Measurements from ENCODE around the gene IFNE.

Gene IFNE

GRCh38 chr9:21510806-21511205 is 28.7 kb upstream of the IFNE start:
- CTCF ChIA-PET, result interaction anchor here (0.9 to 1.1 kb wide), 2 partner anchors 13 to 35 kb away, joined by 3 to 4 read pairs; no protein-coding TSS in a partner anchor
- no peak for DNase-seq (ENCODE audit: extremely low spot score)
- POLR2A ChIA-PET, result no interaction called here
- TF ChIP-seq CTCF (IDR thresholded peaks at IDR 0.05; ENCODE audit: control extremely low read depth, extremely low read depth, low read depth, missing control alignments), result no peak

GRCh38 chr9:21507483-21507790 is 25.3 kb upstream of the IFNE start:
- DNase-seq (ENCODE audit: extremely low spot score), result no peak
- POLR2A ChIA-PET, result no interaction called here
- CTCF ChIA-PET, result no interaction called here
- no peak for TF ChIP-seq CTCF (IDR thresholded peaks at IDR 0.05; ENCODE audit: control extremely low read depth, extremely low read depth, low read depth, missing control alignments)

- POLR2A ChIA-PET, result no interaction called here
- DNase-seq (ENCODE audit: extremely low spot score), result no peak
- no peak for TF ChIP-seq CTCF (IDR thresholded peaks at IDR 0.05; ENCODE audit: control extremely low read depth, extremely low read depth, low read depth, missing control alignments)
- CTCF ChIA-PET, result no interaction called here
These were observed 24.7 kb upstream of the IFNE start for GRCh38 chr9:21506626-21507482.

DNA sequence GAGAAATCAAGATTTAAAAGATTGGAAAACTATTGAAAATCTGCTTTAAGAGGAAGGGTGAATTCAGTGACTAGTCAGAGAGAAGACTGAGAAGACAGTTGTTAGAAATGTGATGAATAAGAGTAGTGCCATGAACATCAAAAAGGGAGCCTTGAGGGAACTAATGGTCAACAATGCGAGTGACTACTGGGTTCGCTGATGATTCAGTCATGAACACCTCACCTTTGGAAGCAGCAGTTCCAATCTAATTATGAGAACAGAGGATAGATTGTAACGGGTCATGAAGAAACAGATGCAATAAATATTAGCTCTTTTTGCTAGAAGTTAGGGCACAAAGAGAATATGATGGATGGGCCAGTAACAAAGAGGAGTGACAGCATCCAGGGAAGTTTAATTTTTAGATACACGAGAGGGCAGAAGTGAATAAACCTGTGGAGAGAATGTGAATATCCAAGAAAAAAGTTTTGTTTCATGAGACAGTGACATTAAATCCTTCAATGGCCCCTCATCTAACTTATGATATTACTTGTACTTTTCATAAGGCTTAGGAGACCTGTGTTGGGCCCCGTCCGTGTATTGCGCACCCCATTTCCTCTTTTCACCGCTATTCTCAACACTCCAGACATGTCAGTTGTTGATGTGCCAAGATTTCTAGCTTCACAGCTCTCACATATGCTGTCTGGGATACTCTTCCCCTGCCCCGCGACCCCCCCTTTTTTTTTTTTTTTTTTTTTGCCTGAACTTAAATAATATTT is 23.5 kb upstream of the IFNE start:
- no peak for TF ChIP-seq CTCF (IDR thresholded peaks at IDR 0.05; ENCODE audit: control extremely low read depth, extremely low read depth, low read depth, missing control alignments)
- ChIA-PET CTCF (interaction anchor here (1.7 to 2.0 kb wide), 2 partner anchors 9 to 15 kb away, joined by 4 to 7 read pairs; no protein-coding TSS in a partner anchor), POLR2A (no interaction called here)
- DNase-seq (ENCODE audit: extremely low spot score), result no peak

DNA sequence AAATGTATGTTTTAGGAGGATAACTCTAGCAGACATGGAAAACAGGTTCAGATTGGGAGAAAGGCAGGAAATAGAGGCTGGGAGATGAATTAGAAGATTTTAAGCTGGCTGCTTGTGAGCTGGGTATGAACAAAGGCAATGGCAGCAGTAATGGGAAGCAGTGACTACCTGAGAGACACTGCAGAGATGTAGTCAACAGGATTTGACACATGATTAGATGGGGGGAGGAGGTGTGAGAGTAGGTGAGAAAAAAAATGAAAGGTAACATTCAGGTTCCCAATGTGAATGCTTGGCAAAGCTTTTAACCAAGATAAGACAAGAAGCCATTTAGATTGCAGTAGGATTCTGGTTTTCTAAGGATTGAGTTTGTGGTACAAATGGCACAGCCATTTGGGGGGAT is 22.8 kb upstream of the IFNE start:
- DNase-seq (ENCODE audit: extremely low spot score), result no peak
- TF ChIP-seq CTCF (IDR thresholded peaks at IDR 0.05; ENCODE audit: control extremely low read depth, extremely low read depth, low read depth, missing control alignments), result no peak
- POLR2A ChIA-PET, result no interaction called here
- CTCF ChIA-PET, result interaction anchor here (1.7 to 2.0 kb wide), 2 partner anchors 10 to 16 kb away, joined by 4 to 7 read pairs; no protein-coding TSS in a partner anchor

GRCh38 chr9:21504113-21504512 is 22.0 kb upstream of the IFNE start:
- ChIA-PET POLR2A (no interaction called here), CTCF (interaction anchor here (1.7 to 2.0 kb wide), 2 partner anchors 11 to 16 kb away, joined by 4 to 7 read pairs; no protein-coding TSS in a partner anchor)
- no peak for TF ChIP-seq CTCF (IDR thresholded peaks at IDR 0.05; ENCODE audit: control extremely low read depth, extremely low read depth, low read depth, missing control alignments)
- DNase-seq (ENCODE audit: extremely low spot score), result no peak
